D721Med (cell line): ENCODE results near the gene KIFAP3.

Experiments used
- DNase-seq: peaks from one replicate; pipeline ENCODE4 v3.0.0; 2011; ENCODE audit warnings: low spot score; ENCODE audit not compliant: insufficient read length
- FAIRE-seq: peaks from 2 replicates; lab custom pipeline; 2011; peaks lifted over from hg19 to GRCh38; lab: Jason Lieb, UNC
- CTCF ChIP-seq: IDR thresholded peaks from 2 replicates; pipeline ENCODE4 v1.5.1; 2012; ENCODE audit warnings: mild to moderate bottlenecking, control low read depth; ENCODE audit not compliant: insufficient read depth; ENCODE audit errors: missing control alignments

The KIFAP3 gene

GRCh38 chr1:169893645-169894423, 180.7 kb downstream of the KIFAP3 start, which contains the start of gene SCYL3:
Gene SCYL3 (minus strand): TSS chr1:169893896. CDS start chr1:169888840, 5,056 bp downstream.
- no peak for TF ChIP-seq CTCF
- DNase-seq (peak; percentile 68), FAIRE-seq (peak; percentile 98)

- no peak for TF ChIP-seq CTCF
- FAIRE-seq, result no peak
- no peak for DNase-seq
These were observed 181.4 kb downstream of the KIFAP3 start for GRCh38 chr1:169892927-169893644.

GRCh38 chr1:169892176-169892926, 182.1 kb downstream of the KIFAP3 start:
- FAIRE-seq (no peak), DNase-seq (no peak)
- TF ChIP-seq CTCF, result no peak

- DNase-seq (no peak), FAIRE-seq (no peak)
- TF ChIP-seq CTCF, result no peak
These were observed 183.0 kb downstream of the KIFAP3 start for GRCh38 chr1:169891539-169891885.

GRCh38 chr1:169890761-169891538, 183.5 kb downstream of the KIFAP3 start:
- no peak for TF ChIP-seq CTCF
- FAIRE-seq, result no peak
- peak; percentile 37 for DNase-seq

GRCh38 chr1:169889871-169890270, 184.6 kb downstream of the KIFAP3 start:
- DNase-seq, result no peak
- no peak for TF ChIP-seq CTCF
- FAIRE-seq, result no peak
